H1 (cell line): ENCODE results near the gene PTPN1. TPM values are rescaled to one million over a fixed set of nuclear protein-coding genes. Genes with fewer than 3 reads are reported as not detected.

ENCODE experiments used
- CTCF ChIA-PET: fragments of 300-600 bp; sonication (Branson Sonifier 250); formaldehyde crosslinking; loops from one replicate; lab custom pipeline; 2021; ENCODE audit not compliant: partially characterized antibody; lab: Charles Lee
- POLR2A ChIA-PET: fragments of 300-600 bp; sonication (Branson Sonifier 250); formaldehyde crosslinking; loops from one replicate; lab custom pipeline; 2021; ENCODE audit warnings: inconsistent platforms; ENCODE audit not compliant: partially characterized antibody; lab: Charles Lee
- DNase-seq, 2 experiments: peaks; one replicate each; pipeline versions ENCODE4 v3.0.0 to v3.0.0-alpha.2; 2010 to 2022; ENCODE audit warnings: low spot score in 2 of 2, low read depth in 1 of 2, mixed read lengths in 1 of 2
- FAIRE-seq: peaks from 2 replicates; lab custom pipeline; 2011; peaks lifted over from hg19 to GRCh38; lab: Jason Lieb, UNC
- H2AFZ ChIP-seq: 2 replicates; pipeline ENCODE4 v1.8.1; 2012; ENCODE audit warnings: low read length, inconsistent platforms
- H2AK5ac ChIP-seq: 2 replicates; pipeline ENCODE4 v1.6.1; 2013; ENCODE audit warnings: low read depth, low read length
- H2BK120ac ChIP-seq: replicated peaks from 2 replicates; pipeline ENCODE3; 2013; ENCODE audit warnings: low read depth, low read length, inconsistent platforms
- H2BK12ac ChIP-seq: 2 replicates; pipeline ENCODE4 v1.6.1; 2013; ENCODE audit warnings: low read depth, low read length
- H2BK15ac ChIP-seq: 2 replicates; pipeline ENCODE4 v1.6.1; 2013; ENCODE audit warnings: low read length
- H2BK20ac ChIP-seq: 2 replicates; pipeline ENCODE4 v1.6.1; 2013; ENCODE audit warnings: low read length
- H2BK5ac ChIP-seq: 2 replicates; pipeline ENCODE4 v1.6.1; 2013; ENCODE audit warnings: low read depth, low read length
- H3K14ac ChIP-seq: 2 replicates; pipeline ENCODE4 v1.6.1; 2013; ENCODE audit warnings: inconsistent platforms; ENCODE audit not compliant: insufficient read length
- H3K18ac ChIP-seq: 2 replicates; pipeline ENCODE4 v1.6.1; 2013; ENCODE audit warnings: low read length; ENCODE audit errors: extremely low read depth
- H3K23ac ChIP-seq: 2 replicates; pipeline ENCODE4 v1.6.1; 2013; ENCODE audit warnings: inconsistent platforms; ENCODE audit not compliant: insufficient read length
- H3K23me2 ChIP-seq: 2 replicates; pipeline ENCODE4 v1.6.1; 2013; ENCODE audit warnings: low read depth, low read length
- H3K27ac ChIP-seq: 2 replicates; pipeline ENCODE4 v1.6.1; 2011; ENCODE audit warnings: low read depth, low read length, inconsistent platforms
- H3K27me3 ChIP-seq, 4 experiments: replicated peaks in 1 of 4; 1 replicate in 1 of 4; 2 replicates in 3 of 4; pipeline versions ENCODE4 v1.6.1 to v1.8.1; 2011 to 2013; ENCODE audit warnings: low read length in 3 of 4, mild to moderate bottlenecking in 3 of 4, inconsistent platforms in 2 of 4, mixed read lengths in 2 of 4, moderate library complexity in 1 of 4; ENCODE audit not compliant: control insufficient read depth in 3 of 4, insufficient read depth in 3 of 4; ENCODE audit errors: extremely low read depth in 1 of 4
- H3K36me3 ChIP-seq, 4 experiments: 2 replicates each; pipeline versions ENCODE4 v1.6.1 to v1.8.1; 2011 to 2013; ENCODE audit warnings: mild to moderate bottlenecking in 4 of 4, low read length in 3 of 4, moderate library complexity in 2 of 4, control low read depth in 1 of 4, inconsistent platforms in 1 of 4; ENCODE audit not compliant: insufficient read depth in 4 of 4, control insufficient read depth in 2 of 4
- H3K4ac ChIP-seq: replicated peaks from 2 replicates; pipeline ENCODE3; 2013; ENCODE audit warnings: low read length, low read depth, mixed read lengths, inconsistent platforms; ENCODE audit not compliant: insufficient read length
- H3K4me1 ChIP-seq, 4 experiments: replicated peaks in 1 of 4; 1 replicate in 1 of 4; 2 replicates in 3 of 4; pipeline versions ENCODE4 v1.6.1 to v1.8.1; 2011 to 2013; ENCODE audit warnings: low read length in 3 of 4, inconsistent platforms in 2 of 4, mixed read lengths in 1 of 4; ENCODE audit not compliant: insufficient read depth in 4 of 4, control insufficient read depth in 3 of 4
- H3K4me2 ChIP-seq, 2 experiments: 2 replicates each; pipeline versions ENCODE4 v1.6.1 to v1.8.1; 2011 to 2013; ENCODE audit warnings: low read depth in 2 of 2, low read length in 2 of 2, control low read depth in 1 of 2, inconsistent platforms in 1 of 2, mild to moderate bottlenecking in 1 of 2; ENCODE audit not compliant: insufficient read depth in 1 of 2
- H3K4me3 ChIP-seq, 4 experiments: fragments of 200-600, 300-600 bp in 1 of 4; sonication (generic), shearing (Covaris generic), sonication (Bioruptor Twin) in 1 of 4; 2 replicates each; pipeline versions ENCODE4 v1.5.1 to v1.8.1; 2011 to 2016; ENCODE audit warnings: low read length in 4 of 4, low read depth in 3 of 4, control low read depth in 2 of 4, inconsistent platforms in 2 of 4, mild to moderate bottlenecking in 2 of 4, mixed read lengths in 1 of 4, moderate library complexity in 1 of 4; ENCODE audit not compliant: insufficient read depth in 2 of 4; ENCODE audit errors: extremely low read depth in 1 of 4
- H3K56ac ChIP-seq: replicated peaks from 2 replicates; pipeline ENCODE3; 2013; ENCODE audit warnings: low read depth, mild to moderate bottlenecking, mixed read lengths, low read length, inconsistent platforms; ENCODE audit not compliant: insufficient read length
- H3K79me1 ChIP-seq: 2 replicates; pipeline ENCODE4 v1.6.1; 2013; ENCODE audit warnings: low read depth, low read length, control low read depth
- H3K79me2 ChIP-seq, 2 experiments: 2 replicates each; pipeline versions ENCODE4 v1.6.1 to v1.8.1; 2012 to 2013; ENCODE audit warnings: low read length in 2 of 2, mild to moderate bottlenecking in 2 of 2, inconsistent platforms in 1 of 2; ENCODE audit not compliant: insufficient read depth in 2 of 2, control insufficient read depth in 1 of 2
- H3K9ac ChIP-seq, 4 experiments: replicated peaks in 1 of 4; 1 replicate in 1 of 4; 2 replicates in 3 of 4; pipeline versions ENCODE4 v1.6.1 to v1.8.1; 2011 to 2013; ENCODE audit warnings: low read depth in 3 of 4, low read length in 3 of 4, control low read depth in 2 of 4, mild to moderate bottlenecking in 2 of 4, moderate library complexity in 2 of 4, inconsistent platforms in 1 of 4; ENCODE audit errors: extremely low read depth in 1 of 4
- H3K9me3 ChIP-seq, 2 experiments: 2 replicates each; pipeline versions ENCODE4 v1.6.1 to v1.8.1; 2012 to 2013; ENCODE audit warnings: mild to moderate bottlenecking in 2 of 2, moderate library complexity in 2 of 2, control low read depth in 1 of 2, inconsistent platforms in 1 of 2, low read depth in 1 of 2, low read length in 1 of 2, mixed read lengths in 1 of 2; ENCODE audit not compliant: insufficient read depth in 2 of 2
- H4K20me1 ChIP-seq, 2 experiments: replicated peaks in 1 of 2; 2 replicates each; pipeline versions ENCODE3 to v1.8.1; 2011 to 2013; ENCODE audit warnings: inconsistent platforms in 2 of 2, low read length in 2 of 2, mild to moderate bottlenecking in 1 of 2; ENCODE audit not compliant: insufficient read depth in 2 of 2, control insufficient read depth in 1 of 2
- H4K5ac ChIP-seq: 2 replicates; pipeline ENCODE4 v1.6.1; 2013; ENCODE audit warnings: low read length, low read depth, mixed read lengths, inconsistent platforms; ENCODE audit not compliant: insufficient read length
- H4K8ac ChIP-seq: 2 replicates; pipeline ENCODE4 v1.8.0; 2013; ENCODE audit warnings: mild to moderate bottlenecking, moderate library complexity, low read length, inconsistent platforms; ENCODE audit not compliant: insufficient read depth; ENCODE audit errors: extremely low read depth
- H4K91ac ChIP-seq: replicated peaks from 2 replicates; pipeline ENCODE3; 2013; ENCODE audit warnings: low read length, mixed read lengths, inconsistent platforms; ENCODE audit not compliant: insufficient read length
- KDM1A ChIP-seq: fragments of 200-600, 300-600 bp; sonication (generic); IDR thresholded peaks from 2 replicates; pipeline ENCODE4 v1.7.1; 2016; ENCODE audit warnings: mild to moderate bottlenecking, low read length, borderline replicate concordance
- TCF12 ChIP-seq: IDR thresholded peaks from 2 replicates; pipeline ENCODE4 v1.6.1; 2011; ENCODE audit warnings: low read depth, mild to moderate bottlenecking, low read length
- ZNF274 ChIP-seq: IDR thresholded peaks from 2 replicates; pipeline ENCODE4 v1.7.0; 2012; ENCODE audit warnings: low read length, borderline replicate concordance; ENCODE audit errors: extremely low read depth
- WGBS, 2 experiments: shearing (Covaris generic) in 1 of 2; methylation state at CpG; one replicate each; pipeline versions ENCODE4 v1.1.6 to v1.1.7; 2013 to 2015; ENCODE audit warnings: low lambda C conversion rate in 2 of 2, mixed read lengths in 2 of 2, inconsistent platforms in 1 of 2, low coverage in 1 of 2, missing lambda C conversion rate in 1 of 2; ENCODE audit not compliant: insufficient replicate concordance in 2 of 2, insufficient coverage in 1 of 2, insufficient read length in 1 of 2; ENCODE audit errors: extremely low coverage in 1 of 2, missing lambda C conversion rate in 1 of 2; 5-methylcytosine and 5-hydroxymethylcytosine counted together
- polyA plus RNA-seq, 7 experiments: library from polyadenylated mRNA; depleted of rRNA in 3 of 7; stranded (reverse) in 5 of 7; unstranded in 2 of 7; fragments of >200 nt in 5 of 7; fragments of 200-250 nt in 2 of 7; gene quantifications; 1 replicate in 5 of 7; 2 replicates in 1 of 7; 4 replicates in 1 of 7; pipeline versions ENCODE4 v1.2.1 to v1.2.3, GENCODE V29; 2011 to 2013; ENCODE audit warnings: missing spikeins in 2 of 7, mixed read lengths in 2 of 7
- total RNA-seq: library from RNA; stranded (reverse); fragmentation: NEBNext Ultra II Directional; extraction: Animal tissue kit (Norgen Biotek cat#: 25700); gene quantifications from 2 replicates; pipeline ENCODE4 v1.2.1, GENCODE V29; 2021

PTPN1 gene
- total and polyA plus RNA-seq, 2 of the 8 experiments (the other 6 are each of a cell fraction or from before 2014, with no cell fraction given), result 18.6 to 32.1 TPM

DNA sequence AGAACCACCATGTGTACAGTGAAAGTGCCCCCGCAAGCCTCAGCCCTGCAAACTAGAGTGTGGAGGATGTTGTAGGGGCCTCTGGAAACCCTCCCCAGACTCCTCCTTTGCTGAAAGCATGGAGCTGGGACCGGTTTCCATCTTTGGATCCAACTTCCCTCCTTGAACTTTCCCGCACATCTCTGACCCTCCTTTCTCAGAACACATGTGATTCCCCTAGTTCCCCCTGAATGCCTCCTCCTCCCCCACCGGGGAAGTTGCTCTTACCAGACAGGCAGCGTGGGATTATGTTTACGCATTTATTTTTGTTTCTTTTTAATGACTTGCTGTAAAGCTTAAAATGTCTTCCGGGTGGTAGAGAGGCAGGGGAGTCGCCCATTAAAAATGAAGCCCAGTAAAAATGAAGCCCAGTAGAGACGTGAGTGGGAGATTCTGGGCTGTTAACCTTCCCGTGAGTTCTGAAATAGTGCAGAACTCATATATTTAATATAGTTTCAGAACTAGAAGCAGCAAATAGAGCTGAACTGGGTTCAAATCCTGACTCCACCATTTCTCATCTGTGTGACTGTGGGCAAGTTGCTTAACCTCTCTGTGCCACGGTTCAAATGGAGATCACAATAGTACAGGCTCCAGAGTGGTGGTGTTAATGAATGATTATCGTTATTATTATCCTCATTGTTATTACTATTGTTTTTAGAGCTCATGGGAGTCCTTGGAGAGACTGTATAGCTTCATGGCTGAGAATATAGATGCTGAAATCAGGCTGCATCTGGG, 8.0 kb upstream of the PTPN1 start:
- no peak overlapping the region for H3K4ac ChIP-seq
- H3K4me1 ChIP-seq, result no peaks in the 10 kb centered on the region
- H4K20me1 ChIP-seq, result no peaks in the 10 kb centered on the region
- H2BK12ac ChIP-seq, result no peak overlapping the region
- H4K5ac ChIP-seq, result no peak overlapping the region
- no peaks in the 10 kb centered on the region for H3K9me3 ChIP-seq
- H3K36me3 ChIP-seq, result no peaks in the 10 kb centered on the region
- WGBS, 2 experiments, result 89% methylated on average over 12 of the region's 12 CpGs; no CpG with 5 or more reads in 1 of the 2 experiments
- no peak overlapping the region for H3K56ac ChIP-seq
- H2BK5ac ChIP-seq, result no peak overlapping the region
- no peak overlapping the region for H2BK20ac ChIP-seq
- no peak overlapping the region for H3K4me2 ChIP-seq
- 0 out of 2 replicates have a peak overlapping the region, but pooled peaks have one; percentile 25 for H2AFZ ChIP-seq
- H3K79me1 ChIP-seq, result no peaks in the 10 kb centered on the region
- ChIA-PET POLR2A (interaction anchor here (2.4 kb wide), 1 partner anchor 7 kb away, joined by 8 read pairs; the partner anchor contains the start of gene PTPN1), CTCF (interaction anchor here (1.2 to 6.4 kb wide), 10 partner anchors 8 to 85 kb away, joined by 3 to 60 read pairs (median 5); partner anchors contain the start of gene PTPN1)
- H3K27ac ChIP-seq, result no peak overlapping the region
- H3K14ac ChIP-seq, result no peak overlapping the region
- H2AK5ac ChIP-seq, result no peak overlapping the region
- H4K91ac ChIP-seq, result no peak overlapping the region
- no peaks in the 10 kb centered on the region for H3K79me2 ChIP-seq
- H3K27me3 ChIP-seq, result no peaks in the 10 kb centered on the region
- H2BK15ac ChIP-seq, result no peak overlapping the region
- FAIRE-seq (no peak), DNase-seq (no peak)
- no peaks in the 10 kb centered on the region for H3K23me2 ChIP-seq
- no peak overlapping the region for H3K9ac ChIP-seq
- H2BK120ac ChIP-seq, result no peak overlapping the region
- H4K8ac ChIP-seq, result no peak overlapping the region; the same call in 1 of the 2 replicates
- no peak for TF ChIP-seq TCF12
- TF ChIP-seq KDM1A, result peak; percentile 25; the same call in 1 of the 2 replicates
- no peak for TF ChIP-seq ZNF274
- H3K4me3 ChIP-seq, result no peak overlapping the region
- H3K18ac ChIP-seq, result no peak overlapping the region
- no peak overlapping the region for H3K23ac ChIP-seq
